HG03432 (cell line): ENCODE data around the gene MAP1LC3A.

Source experiments
- ATAC-seq: cut with Tn5 transposase; IDR thresholded peaks from one replicate; pipeline ENCODE4 v1.9.1; 2021; ENCODE audit warnings: mild to moderate bottlenecking, moderate library complexity; ENCODE audit not compliant: unreplicated experiment

The MAP1LC3A gene

DNA sequence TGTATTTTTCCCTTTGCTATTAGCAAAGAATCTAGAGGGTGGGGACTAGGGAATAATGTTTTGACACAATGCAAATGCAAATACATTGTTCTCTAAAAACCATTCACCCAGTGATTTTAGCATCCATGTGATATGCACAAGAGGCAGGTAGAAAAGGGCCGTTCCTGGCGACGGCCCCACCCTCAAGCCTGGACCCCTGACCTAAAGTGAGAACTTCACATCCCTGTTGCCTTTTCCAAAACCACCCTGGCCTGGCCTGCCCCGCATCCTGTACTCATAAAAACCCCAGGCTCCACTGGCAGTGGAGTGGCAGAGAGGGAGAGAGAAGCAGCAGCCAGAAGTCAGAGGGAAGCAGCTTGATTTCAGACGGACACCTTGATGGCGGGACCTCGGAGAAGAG lies 48.5 kb downstream of the MAP1LC3A start:
- no peak for ATAC-seq
